NCI-H1930 (cell line): ENCODE measurements around the gene LMNB1.
"Not testable (repeated sequence)": the region's sequence is repeated elsewhere in the genome, so short reads cannot be mapped to it uniquely, and the experiment has no call there.

ENCODE experiments used
- DNase-seq, 2 experiments: peaks; one replicate each; lab custom pipeline; 2025; lab: John Stamatoyannopoulos, UW

The LMNB1 gene

DNA sequence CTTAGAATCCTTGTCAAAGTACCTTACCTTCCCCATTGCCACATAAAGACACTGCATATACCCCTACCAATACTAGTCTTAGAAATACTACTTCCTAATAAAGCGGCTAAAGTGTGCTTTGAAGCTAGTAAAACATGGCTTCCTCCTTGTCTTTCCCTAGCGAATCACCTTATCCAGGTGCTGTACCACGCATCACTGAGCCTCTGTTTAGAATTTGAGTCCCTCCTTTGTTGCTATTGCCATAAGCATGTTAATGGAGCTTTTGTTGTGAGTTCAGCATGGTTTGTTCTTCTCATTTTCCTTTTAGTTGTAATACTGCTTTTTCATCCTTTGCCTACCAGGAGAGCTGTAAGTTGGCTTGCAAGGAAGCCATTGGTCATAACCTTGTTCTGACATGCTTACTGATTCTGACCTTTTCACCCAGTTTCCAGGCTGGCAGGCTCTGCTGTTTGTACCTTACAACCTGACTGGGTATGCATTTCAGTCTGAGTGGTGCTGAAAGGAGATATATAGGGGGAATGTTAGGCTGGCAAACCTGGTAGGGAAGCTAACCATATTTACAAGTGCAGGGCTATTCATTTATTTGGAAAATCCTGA is 49.8 kb downstream of the LMNB1 start:
- no peak for DNase-seq

DNA sequence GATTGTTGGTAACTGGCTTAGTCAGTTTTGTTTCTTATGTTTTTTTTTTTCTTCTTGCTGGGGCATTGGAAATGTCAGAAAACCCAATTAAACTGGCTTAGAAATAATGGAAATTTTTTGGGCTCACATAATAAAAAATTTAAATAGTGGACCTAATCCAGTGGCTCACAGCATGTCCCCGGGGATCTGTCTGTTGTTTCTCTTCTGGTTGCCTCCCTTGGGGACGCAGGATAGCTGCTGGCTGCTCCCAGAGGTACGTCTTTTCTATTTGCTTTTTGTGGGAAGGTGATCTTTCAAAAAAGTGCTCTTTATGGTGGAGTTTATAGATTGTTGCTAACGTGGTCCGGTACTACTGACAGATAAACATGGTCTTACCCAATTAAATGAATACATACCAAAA is 52.2 kb downstream of the LMNB1 start:
- no peak for DNase-seq

DNA sequence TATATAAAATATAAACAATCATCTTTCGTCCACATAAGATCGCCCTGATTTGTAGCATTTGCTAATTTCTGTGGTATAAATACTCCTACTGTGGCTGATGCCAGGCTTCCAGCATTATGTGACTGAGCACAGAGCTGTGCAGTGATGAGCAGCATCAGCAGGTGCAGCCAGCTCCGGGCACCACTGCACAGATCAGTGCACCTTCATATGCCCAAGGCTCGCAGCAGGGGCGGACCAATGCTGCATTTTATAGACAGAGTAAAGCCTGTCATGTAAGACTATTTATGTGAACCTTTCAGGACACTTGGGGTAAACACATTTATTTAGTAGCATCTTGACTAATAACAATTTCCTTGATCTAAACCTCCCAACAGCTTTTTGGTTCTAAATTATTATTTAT is 53.1 kb downstream of the LMNB1 start:
- DNase-seq, result no peak

DNA sequence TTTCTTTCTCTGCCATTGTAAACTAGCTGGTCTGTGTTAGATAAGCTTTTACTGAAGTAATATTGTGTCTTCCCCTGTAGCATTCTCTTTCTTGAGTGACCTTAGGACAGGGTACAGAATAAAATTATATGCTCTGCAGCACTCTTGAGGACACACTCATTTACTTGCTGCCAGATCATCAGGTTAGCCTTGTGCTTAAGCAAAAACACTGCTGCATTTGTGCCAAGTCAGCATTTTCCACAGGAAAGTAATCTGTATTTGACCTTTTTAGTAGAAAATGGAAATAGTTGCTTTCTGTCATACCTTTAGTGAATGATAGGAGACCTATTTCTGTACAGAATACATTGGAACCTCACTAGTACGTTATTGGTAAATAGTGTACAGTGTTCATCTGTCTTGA is 54.2 kb downstream of the LMNB1 start:
- no peak for DNase-seq

DNA sequence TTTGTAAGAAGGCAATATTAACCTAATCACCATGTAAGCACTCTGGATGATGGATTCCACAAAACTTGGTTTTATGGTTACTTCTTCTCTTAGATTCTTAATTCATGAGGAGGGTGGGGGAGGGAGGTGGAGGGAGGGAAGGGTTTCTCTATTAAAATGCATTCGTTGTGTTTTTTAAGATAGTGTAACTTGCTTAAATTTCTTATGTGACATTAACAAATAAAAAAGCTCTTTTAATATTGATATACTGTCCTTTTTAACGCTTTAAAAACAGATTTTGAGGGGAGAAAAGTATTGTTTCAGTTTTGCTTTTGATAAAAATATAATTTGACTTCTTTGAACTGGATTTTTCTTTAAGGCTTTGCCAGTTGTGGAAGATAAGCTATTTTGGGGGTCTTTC is 59.8 kb downstream of the LMNB1 start:
- DNase-seq, result no peak

DNA sequence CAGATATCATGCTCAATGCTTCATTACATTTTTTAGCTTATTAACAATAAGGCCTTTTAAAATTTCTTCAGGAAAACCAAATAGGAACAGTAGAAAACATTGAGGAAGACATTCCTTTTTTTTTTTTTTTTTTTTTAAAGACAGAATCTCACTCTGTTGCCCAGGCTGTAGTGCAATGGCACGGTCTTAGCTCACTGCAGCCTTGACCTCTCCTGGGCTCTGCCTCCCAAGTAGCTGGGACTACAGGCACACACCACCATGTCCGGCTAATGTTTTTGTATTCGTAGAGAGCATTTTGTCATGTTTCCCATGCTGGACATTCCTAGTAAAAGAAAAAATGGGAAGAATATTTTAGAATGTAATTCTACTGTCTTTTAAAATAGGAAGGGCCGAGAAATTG is 60.3 kb downstream of the LMNB1 start:
- no peak for DNase-seq

DNA sequence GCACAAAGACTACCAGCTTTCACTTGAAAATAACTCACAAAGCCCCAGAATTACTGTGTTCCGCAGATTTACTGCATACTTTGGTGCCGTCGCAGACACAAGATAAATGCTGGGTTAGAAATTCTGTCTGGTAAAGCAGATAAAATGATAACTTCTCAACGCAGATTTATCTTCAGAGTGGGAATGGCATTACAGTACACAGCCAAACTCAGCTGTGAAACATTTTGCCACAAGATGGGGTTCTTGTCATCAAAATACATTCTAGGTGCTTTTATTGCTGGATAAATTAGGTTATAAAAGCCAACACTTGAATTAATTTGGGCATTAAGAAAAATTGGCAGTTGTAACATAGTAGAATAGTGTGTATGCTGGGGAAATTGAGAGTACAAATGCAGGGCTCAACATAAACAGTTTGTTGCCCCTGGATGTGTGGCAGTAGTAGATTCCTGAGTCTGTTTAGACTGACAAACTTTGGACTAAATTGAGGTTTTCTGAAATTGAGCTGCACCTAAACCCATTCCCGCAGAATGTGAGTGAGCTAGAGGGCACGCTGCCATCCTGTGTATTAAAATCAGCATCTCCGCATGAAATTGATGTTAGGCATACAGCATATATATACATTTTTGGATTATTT is 61.1 kb downstream of the LMNB1 start:
- no peak for DNase-seq

DNA sequence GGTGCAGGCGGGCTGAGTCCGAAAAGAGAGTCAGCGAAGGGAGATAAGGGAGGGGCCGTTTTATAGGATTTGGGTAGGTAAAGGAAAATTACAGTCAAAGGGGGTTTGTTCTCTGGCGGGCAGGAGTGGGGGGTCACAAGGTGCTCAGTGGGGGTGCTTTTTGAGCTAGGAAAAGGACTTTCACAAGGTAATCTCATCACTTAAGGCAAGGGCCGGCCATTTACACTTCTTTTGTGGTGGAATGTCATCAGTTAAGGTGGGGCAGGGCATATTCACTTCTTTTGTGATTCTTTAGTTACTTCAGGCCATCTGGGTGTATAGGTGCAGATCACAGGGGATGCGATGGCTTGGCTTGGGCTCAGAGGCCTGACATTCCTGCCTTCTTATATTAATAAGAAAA is 62.5 kb downstream of the LMNB1 start:
- not testable (repeated sequence) for DNase-seq

DNA sequence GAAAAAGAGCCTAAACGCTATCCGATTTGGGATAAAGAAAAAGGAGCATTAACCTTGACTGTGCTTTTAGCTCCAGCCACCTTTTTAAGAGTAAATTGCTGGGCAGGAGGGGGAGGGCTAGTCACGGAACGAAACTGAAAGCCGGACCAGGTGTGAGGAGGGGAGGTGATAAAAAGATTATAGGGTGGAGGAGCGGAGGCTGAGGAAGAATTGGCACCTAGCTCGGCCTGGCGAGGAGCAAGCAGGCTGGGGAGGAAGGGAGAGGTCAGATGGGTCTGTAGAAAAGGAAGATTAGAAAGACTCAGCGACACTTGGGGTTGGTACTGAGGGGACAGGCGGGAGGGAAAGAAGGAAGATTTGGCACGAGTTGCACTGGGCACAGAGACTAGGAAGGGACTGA is 66.4 kb downstream of the LMNB1 start:
- not testable (repeated sequence) for DNase-seq

DNA sequence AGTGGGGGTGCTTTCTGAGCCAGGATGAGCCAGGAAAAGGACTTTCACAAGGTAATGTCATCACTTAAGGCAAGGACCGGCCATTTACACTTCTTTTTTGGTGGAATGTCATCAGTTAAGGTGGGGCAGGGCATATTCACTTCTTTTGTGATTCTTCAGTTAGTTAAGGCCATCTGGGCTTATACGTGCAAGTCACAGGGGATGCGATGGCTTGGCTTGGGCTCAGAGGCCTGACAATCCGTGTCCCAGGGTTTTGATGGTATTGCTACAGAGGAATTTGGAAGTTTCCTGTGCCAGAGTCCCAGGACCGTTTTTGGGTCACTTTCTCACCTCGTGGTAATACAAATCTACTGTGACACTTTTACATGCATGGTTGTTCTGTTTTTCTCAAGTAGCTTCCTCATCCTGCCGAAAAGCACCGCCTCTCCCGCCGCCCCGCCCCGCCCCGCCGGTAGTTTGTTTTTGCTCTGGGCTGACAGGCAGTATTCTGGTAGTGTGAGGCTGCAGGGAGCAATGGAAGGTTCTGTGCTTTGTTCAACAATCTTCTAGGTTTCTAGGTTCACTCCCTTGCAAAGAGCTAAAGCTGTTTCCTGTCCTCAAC is 68.6 kb downstream of the LMNB1 start:
- not testable (repeated sequence) for DNase-seq

DNA sequence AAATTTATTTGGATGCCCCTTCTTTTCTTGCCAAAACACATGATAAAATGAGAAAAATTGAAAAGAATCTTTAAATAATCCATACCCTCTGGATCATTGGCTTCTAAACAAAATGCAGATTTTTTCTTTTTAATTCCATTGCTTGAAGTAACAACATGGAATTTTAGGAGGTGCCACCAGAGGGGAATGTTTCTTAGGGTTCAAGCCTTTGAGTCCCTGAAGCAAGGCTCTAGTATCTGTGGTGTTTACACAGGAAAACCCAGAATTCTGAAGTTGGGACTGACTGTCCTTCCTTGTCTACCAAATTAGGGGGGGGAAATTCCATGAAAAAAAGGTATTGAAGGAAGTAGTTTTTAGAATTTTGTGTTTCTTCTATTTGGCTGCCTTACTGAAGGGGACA is 69.4 kb downstream of the LMNB1 start:
- DNase-seq, result no peak

DNA sequence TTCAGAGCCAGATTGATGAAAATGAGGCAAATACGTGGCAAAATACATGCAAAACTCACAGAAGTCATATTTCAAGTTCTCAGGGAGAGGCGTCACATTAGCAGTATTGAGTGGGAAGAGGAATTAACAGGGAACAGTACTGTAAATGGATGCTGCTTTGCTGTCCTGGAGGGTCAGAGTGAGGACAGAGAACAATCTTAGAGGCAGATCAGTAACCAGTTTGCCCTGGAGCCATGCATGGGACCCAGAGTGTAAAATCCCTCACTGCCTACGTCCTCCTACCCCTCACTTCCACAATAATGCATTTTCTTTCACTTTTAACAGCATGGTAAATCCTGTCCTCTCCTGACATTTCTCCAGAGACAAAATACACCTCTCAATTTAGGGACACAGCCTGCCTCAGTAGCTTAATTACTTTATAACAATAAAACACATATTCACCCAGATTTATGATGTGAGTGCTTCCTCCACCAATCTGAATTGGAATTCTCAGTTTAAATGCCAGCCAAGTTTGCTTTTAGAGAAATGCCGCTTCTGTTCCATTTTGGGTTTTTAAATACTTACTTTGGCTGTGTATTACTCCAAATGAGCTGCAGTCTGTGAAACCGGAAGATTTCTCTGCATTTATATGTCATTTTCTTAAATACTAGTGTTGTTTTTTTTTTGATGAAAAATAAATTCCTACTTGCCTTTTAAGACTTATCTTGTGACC is 70.0 kb downstream of the LMNB1 start:
- DNase-seq, result no peak

DNA sequence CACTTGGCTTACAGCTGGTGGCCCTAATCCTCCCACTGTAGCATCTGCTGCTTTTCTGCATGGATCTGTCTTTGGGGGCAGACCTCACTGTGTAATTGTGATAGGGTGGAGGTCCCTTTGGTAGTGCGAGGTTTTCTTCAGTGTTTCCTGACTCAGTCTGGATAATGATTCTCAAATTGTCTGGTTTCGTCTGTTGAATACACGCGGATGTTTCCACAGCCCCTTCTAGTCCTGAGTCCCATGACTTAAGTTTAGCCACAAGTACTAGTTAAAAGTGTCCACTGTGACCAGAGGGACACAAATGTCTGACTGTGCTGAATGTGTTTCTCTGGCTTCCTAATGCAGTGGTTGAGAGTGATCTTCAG is 70.5 kb downstream of the LMNB1 start:
- DNase-seq, result no peak

DNA sequence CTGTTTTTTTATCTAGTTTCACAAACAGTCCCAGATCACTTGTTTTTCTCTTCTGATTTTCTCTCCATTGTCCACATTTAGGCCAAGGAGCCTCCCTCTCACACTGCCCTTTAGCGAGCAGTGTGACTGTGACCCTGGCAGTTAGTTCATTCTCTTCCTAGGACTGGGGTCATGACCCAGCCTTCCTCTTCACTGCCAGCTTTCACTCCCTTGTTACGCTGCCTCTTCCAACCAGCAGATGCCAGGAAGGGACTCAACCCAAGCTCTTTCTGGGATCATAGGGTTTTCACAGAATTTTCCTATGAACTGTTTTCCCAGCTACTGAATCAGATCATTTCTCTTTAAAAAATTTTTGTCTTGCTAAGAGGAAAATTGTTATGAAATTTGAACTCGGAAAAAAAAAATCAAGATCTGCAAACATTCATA is 70.9 kb downstream of the LMNB1 start:
- DNase-seq, result no peak

DNA sequence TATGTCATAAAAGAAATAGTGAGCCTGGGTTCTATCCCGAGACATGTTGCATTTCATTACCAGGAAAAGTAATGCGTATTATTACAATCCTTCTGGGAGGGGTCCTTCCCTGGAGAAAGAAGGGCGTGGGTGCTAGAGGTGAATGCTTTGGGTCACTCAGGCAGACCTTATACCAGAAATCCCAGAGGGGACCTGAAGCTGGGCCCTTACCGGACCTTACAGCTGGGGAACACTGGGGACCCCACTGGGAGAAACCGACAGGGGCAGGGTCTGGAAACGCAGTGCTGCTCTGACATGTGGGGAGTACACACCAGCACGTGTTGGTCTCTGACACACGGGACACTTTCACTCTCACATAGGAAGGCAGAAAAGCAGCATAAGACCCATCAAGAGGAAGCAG is 71.3 kb downstream of the LMNB1 start:
- no peak for DNase-seq

DNA sequence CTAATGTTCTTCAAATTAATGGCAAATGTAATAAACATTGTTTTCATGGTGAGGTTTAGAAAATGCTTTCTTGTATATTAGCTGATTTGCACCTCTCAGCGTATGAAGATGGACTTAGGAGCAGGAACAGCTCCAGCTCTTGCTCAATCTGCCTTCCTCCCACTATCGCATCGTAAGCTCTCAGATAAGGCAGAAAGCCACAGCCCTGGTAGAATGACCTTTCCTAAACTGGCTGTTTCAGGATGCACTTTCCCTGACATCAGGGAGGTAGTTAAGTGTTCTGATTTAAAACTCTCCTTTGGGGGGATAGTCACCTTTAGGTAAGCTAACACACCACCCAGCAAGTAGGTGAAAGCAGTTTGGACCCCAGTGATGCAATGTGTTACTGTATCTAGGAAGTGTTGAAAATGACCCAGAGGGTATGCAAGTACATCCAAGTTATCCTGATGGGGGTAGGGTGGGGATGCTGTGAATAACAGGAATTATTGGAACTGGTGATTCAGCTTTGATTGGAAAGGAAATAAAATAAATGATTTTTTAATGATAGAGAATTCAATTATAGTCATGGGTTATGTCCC is 72.3 kb downstream of the LMNB1 start:
- no peak for DNase-seq

DNA sequence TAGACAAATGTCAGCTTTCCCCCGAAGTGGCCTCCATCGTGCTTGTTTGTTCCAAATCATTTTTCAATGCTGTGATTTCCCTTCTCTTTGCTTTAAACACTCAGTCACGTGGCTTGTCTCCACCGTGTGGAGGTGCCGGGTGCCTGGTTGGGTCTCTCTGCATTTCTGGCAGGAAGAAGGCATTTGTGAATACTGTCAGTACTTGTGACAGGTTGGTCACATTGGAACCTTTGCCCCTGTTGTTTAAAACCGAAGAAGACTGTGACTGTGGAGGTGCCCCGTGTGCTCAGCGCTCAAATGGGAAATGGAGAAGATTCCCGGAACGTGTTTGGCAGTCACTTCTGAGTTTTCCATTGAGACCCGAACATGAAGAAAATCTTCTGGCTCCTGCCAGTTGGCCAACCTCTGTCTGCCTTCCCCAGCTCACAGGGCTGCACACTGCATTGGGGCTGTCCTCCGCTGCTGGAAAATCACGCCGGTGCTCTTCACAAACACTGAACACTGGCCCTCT is 74.6 kb downstream of the LMNB1 start:
- no peak for DNase-seq

DNA sequence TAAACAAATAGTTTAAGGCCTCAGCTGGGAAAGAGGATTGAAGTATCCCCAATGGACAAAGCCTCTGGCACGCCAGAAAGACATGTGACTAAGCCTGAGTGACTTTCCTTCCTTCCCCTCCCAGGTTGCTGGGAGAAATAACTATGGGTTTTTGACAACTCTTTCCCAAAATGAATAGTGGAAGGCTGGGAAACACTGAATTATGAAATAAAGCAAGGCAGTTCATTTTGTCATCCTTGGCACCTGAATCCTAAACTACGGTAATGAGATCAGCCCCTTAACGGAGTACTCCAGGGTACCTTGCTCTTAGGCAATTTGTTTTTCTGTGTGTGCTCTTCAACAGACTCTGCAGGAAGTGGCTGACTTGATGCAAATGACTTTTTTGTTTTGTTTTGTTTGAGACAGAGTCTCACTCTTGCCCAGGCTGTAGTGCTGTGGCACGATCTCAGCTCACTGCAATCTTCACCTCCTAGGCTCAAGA is 75.2 kb downstream of the LMNB1 start:
- DNase-seq, result no peak

DNA sequence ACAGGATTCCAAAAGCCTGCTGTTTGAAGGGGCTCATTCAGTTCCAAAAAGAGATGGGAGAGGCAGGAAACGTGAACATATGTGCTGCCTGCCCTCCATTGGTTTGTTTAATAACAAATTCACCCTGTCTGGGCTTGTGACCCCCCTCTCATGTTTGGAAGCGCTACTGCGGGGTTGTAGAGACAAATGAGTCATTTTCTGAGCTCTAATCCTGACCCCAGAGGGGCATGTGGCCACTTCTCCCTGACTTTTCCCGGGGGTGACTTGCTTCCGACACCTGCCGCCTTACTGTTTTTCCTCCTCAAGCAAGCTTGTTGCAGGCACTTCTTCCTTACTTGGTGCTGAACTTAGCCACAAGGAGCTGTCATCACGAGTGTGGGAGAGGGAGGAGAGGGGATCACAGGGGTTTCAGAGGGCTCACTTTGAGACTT is 75.9 kb downstream of the LMNB1 start:
- DNase-seq, result no peak

DNA sequence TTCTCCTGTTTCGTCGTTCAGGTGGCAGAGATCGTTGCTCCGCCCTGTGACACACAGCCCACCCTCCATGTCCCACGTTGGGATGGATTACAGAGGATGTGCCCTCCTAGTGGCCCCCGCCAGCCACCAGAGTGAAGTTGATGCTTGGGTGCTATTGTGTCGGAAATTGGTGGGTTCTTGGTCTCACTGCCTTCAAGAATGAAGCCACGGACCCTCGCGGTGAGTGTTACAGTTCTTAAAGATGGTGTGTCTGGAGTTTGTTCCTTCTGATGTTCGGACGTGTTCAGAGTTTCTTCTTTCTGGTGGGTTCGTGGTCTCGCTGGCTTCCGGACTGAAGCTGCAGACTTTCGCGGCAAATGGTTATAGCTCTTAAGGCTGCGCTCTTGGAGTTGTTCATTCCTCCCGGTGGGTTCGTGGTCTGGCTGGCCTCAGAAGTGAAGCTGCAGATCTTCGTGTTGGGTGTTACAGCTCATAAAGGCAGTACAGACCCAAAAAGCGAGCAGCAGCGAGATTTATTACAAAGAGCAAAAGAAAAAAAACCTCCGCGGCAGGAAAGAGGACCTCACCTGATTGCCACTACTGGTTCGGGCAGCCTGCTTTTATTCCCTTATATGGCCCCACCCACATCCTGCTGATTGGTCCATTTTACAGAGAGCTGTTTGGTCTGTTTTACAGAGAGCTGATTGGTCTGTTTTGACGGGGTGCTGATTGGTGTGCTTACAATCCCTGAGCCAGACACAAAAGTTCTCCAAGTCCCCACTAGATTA is 76.8 kb downstream of the LMNB1 start:
- DNase-seq, result not testable (repeated sequence)

DNA sequence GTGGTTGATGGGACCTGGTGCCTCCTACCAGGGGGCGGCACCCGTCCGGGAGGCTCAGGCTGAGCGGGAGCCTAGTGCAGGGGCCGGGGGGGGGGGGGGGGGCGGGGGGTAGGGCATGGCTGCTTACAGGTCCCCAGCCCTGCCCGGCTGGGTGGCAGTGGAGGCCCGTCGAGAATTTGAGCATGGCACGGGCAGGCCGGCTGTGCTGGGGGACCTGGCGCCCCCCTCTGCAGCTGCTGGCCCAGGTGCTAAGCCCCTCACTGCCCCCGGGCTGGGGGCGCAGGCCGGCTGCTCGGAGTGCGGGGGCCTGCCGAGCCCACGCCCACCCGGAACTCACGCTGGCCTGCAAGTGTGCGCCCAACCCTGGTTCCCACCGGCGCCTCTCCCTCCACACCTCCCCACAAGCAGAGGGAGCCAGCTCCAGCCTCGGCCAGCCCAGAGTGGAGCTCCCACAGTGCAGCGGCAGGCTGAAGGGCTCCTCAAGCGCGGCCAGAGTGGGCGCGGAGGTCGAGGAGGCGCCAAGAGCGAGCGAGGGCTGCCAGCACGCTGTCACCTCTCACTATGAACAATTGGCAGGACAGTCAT is 77.7 kb downstream of the LMNB1 start:
- no peak for DNase-seq
